RPMI7951 (cell line): ENCODE data around the gene MID1IP1. TPM values are rescaled to one million over a fixed set of nuclear protein-coding genes. Genes with fewer than 3 reads are reported as not detected.

ENCODE experiments used
- DNase-seq: peaks from one replicate; pipeline ENCODE4 v3.0.0-alpha.2; 2012; ENCODE audit warnings: low read depth
- total RNA-seq: library from RNA; depleted of rRNA; stranded (reverse); fragments of >200 nt; shearing (Covaris generic); gene quantifications from 2 replicates; pipeline ENCODE4 v1.2.3, GENCODE V29; 2014; rRNA removed

Gene MID1IP1, protein sequence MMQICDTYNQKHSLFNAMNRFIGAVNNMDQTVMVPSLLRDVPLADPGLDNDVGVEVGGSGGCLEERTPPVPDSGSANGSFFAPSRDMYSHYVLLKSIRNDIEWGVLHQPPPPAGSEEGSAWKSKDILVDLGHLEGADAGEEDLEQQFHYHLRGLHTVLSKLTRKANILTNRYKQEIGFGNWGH
- 58.4 and 64.1 TPM in 2 replicates for total RNA-seq

DNA sequence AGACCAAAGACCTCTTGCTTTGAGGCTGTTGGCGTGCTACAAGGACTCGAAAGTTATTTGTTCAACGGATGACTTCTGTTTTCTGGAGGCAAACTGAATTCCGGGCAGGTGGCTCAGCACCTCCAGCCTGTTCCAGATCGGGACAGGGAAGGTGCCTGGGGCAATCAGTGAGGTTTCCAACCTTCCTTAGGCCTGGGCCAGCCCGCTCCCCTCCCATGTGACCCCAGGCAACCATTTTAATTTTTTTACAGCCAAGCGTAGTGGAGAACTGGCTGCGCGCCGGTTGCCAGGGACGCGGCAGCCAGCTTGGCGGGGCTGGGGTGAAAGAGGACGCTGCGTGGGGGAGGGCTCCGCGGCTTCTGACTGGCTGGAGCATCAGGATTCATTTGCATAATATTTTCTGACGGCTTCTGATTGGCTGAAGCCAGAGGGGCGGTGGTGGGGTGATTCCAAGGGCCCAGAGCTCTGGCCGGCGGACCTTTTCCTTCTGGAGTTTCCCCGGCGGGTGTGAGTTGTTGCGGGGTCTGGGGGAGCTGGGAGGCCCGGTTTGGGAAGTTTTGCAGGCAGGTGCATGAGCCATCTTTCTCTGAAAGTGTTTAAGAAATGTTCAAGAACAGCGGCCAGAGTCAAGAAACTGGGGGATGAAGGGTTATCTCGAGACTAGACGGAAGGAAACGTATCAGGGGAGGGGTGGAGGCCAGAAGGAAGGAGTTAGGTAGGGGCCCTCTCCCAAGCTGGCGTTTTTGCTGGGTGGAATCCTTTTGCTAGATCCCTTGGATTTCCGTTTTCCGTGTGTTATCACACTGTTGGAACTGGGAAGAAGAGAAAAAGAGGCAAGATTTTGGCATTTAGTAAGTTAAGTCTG lies at the start of gene MID1IP1:
MID1IP1 (plus strand) TSS at position 479 of the 865 bp plus-strand sequence. CDS start 3,488 bp downstream, outside the sequence.
- DNase-seq: peak; percentile 95

DNA sequence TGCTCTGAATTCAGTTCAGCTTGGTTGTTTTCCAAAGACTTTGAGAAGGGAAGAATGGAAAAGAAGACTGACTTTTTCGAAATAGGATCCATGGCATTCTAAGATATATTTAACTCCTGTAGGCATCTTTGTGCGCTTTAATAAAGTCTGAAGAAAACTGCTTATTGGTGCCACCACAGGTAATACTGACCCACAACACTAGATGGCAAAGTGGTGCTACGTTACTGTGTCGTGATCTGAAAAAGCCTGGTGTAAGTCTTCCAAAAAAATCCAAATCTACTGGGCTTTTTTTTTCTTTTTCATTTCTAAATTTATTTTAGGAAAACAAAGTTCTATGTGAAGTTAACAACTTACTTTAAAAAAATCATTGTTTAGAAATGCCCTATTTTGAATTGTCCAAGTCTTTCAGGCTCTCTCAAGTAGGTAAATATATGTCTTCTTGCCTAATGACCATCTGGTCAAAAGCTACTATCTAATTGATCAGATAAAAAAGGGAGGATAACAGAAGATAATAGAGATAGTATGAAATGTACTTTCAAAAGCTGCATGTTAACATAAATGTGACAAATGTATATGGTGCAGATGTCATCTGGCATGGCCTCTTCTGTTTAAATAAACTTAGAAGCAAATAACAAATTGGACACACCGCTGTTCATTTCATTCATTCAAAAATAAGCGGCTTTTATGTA lies 47.0 kb upstream of the MID1IP1 start:
- peak; percentile 59 for DNase-seq

DNA sequence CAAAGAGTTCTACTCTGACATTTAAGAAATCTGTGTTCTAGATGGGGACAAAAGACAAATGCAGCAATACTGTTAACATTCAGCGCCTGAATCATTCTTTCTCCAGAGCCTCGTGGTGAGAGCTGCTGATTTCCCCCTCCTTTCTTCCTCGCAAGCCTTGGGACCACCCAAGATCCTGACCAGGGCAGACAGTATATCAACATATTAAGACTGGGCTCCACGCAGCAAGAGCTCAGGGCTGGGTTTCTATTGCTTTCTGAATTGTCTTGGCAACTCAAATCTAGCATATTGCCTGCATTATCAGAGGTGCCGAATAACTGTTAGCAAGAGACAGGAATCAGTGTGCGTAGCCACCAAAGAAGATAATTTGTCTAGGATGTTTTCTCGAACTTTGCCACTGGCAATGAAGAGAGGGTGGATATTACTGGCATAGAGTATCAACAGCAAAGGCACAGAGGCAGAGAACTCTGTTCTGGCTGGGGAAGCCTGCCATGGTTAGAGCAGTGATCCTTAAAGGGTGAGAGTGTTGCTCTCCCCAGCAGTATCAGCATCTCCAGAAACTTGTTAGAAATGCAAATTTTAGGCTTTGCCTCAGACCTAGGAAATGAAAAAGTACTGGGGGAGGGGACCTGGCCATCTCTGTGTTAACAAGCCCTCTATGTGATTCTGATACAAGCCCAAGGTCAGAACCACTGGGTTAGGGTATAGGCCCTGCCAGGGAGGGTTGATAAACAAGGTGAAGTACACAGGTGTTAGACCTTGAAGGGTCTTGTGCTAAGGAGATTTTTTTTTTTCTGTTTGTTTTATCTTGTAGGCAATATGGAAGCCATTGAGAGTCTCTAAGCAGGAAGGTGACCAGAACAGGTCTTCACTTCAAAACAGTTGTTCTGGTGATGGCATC lies 46.2 kb upstream of the MID1IP1 start:
- DNase-seq: no peak

DNA sequence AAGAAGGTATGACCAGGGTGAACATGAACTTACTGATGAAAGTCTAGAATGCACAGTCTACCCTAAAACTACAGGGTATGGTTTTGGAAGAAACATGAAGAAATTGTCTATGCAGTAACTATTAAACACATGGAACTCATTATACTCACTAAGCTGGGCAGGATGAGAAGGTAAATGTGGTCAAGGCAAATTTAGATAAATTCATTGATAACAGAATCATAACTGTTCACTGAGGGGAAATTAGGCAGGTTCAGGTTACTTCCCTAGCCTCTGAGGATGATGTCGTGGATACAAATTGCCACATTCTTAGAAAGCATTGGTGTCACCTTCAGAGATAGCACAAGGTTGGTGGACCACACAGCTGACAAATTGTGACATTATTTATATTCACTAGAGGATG lies 40.4 kb upstream of the MID1IP1 start:
- peak; percentile 31 for DNase-seq

DNA sequence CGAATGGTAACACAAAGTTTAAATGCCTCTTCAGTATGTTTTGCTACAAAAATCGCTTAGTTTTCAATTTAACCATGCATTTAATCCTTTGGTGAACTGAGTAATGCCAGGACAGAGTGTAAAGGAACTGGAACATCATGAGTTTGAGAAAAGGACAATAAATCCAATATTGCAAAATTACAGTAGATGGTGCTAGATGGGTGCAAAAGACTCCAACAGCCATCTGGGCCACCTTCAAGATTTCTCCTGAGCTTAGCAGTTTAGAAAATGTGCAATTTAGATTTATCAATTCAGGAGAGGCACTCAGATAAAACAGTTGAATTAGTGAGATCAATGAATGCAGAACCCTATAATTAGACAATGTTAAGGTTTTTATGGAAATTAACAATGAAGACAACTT lies 33.2 kb upstream of the MID1IP1 start:
- DNase-seq: peak; percentile 39

DNA sequence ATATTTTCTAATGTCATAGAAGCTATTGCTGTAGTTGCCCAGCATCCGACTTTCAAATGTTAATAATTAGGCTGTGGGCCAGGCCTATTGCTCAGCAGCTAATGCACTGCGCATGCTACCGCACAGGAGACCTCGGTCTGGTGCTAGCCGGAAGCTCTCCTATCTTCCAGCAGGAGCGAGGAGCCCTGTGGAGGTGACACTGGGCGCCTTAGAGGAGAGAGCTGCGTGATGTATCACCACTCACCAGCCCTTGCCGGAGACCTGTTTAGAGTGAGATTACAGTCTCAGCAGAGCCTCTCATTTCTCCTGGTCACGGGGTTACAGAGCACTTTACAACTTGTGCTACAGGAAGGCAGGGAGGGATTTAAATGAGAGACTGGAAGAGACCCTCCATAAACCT lies 31.1 kb upstream of the MID1IP1 start:
- DNase-seq: no peak

DNA sequence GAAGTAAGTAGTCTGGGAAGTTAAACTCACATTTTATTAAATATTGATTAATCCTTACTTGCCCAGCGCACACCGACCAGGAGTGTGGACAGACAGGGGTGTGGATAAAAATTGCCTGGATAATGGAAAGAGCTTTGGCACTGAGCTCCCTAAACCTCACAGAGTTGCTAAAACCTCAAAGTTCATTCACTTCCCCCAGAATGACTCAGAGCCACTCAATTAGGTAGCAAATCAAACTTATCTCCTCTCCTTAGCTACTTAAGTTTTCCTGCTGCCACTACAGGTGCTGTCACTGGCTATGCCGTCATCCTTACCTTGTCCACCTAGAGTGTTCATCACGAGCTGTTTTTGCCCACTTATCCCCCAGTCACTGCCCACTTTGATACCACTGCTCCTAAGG lies 27.0 kb upstream of the MID1IP1 start:
- DNase-seq: peak; percentile 23

DNA sequence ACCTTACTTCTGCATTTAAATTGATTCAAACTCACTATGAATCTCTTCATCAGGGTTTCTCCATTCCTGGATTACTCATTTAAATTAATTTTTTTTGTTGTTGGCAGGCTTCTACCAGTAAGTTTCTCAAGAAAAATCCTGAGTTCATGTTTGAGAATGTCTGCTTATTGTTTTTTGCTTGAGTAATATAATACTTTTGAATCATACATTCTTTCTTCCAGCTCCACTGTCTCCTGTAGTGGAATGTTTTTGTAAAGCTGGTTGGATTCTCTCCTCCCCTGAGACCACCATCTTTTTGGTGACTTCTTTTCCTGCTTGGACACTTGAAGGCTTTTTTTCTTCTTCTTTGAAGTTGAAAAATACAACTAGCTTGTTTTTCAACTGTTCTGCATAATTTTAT lies 4.3 kb upstream of the MID1IP1 start:
- DNase-seq: no peak

DNA sequence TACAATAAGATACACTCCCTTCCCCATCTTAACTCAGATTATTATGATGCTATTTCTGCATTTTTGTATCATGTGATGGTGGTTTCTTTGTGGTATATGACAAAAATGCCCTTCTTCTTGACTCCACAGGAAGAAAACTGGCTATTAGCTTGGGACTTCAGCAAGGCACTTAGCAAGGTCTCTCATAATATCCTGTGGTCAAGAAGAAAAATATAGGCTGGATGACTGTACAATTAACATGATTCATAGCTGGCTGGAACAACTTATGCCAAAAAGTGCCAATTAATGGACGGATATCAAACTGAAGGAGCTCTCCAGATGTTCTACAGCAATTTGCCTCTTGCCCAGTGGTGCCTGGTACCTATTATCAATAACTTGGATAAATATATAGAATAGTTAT lies 2.3 kb upstream of the MID1IP1 start:
- DNase-seq: peak; percentile 83

DNA sequence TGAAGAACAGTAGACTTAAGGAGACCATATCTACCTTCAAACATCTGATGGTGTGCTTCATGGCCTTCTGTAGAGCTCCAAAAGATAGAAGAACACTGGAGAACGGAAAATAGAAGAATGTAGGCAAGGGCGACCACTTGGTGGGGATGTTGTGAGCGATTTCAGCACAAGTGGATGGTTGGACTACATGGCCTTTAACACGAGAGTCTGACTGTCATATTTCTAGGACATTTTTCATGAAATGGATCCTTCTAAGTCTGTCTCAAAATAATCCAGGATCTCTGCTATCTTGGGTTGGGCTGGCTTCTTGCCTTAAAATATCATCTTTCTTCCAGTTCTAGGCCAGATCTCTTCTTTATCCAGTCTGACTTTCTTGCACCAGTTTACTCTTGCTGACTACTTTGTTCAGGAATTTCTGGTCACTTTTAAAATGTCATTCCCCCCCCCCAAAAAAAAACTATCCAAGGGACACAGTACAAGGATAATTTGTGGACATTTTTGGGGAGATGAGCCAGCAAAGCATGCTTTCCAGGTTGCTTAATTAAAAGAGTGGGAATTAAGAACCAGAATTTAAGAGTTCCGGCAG lies 1.2 kb upstream of the MID1IP1 start:
- DNase-seq: peak; percentile 26

DNA sequence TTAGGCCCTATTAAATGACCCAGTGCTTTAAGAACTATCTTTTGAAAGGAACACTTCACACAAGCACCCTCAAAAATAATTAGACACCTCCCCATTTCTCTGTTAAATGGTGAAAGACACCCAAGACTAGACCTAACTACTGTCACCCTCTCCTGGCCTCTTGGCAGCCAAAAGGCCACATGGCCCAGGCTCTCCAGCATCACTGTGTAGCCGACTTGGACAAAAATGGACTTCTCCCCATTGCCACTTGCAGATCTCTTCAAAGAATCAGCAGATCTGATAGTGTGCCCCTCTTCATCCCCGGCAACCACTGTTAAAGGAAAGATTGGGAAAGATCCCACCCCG lies 2.0 kb downstream of the MID1IP1 start:
- DNase-seq: no peak

DNA sequence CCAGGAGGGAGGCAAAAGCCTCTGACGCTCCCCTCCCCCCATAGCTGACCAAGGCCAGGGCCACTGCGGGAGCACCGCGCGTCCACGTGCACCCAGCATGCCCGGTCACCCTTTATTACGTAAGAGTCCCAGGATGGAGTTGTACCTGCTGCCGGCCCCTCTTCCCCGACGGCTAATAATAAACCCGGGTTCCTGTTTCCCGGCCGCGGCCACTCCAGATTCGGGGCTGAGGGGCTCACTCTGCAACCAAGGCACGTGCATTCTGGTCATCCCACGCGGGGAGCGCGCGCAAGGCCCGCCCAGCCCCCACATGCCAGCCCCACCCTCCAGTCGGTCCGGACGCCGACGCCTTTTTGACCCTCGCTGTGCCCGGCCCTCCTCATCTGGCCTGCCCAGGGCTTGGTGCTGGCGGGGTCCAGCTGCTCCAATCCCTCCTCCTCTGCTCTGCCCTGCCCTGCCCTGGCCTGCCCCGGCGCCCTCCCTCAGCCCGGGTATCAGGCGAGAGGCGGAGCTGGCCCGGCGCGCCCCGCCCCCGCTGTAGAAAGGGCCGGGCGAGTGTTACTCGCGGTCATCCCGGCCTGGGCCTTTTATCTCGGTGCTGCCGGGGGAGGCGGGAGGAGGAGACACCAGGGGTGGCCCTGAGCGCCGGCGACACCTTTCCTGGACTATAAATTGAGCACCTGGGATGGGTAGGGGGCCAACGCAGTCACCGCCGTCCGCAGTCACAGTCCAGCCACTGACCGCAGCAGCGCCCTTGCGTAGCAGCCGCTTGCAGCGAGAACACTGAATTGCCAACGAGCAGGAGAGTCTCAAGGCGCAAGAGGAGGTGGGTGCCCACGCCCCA lies 2.6 kb downstream of the MID1IP1 start:
- DNase-seq: peak; percentile 92

DNA sequence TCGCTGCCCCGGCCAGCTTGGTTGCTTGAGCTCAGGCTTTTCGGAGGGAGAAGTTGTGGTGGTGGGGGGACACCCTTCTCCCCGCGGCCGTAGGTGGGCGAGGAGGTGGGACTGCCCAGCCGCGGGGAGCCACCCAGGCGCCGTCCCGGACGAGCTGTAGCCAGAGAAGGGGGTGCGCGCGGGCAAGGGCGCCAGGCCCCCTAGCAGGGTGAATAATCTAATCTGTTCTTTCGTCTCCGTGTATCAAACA lies 3.1 kb downstream of the MID1IP1 start:
- DNase-seq: no peak

DNA sequence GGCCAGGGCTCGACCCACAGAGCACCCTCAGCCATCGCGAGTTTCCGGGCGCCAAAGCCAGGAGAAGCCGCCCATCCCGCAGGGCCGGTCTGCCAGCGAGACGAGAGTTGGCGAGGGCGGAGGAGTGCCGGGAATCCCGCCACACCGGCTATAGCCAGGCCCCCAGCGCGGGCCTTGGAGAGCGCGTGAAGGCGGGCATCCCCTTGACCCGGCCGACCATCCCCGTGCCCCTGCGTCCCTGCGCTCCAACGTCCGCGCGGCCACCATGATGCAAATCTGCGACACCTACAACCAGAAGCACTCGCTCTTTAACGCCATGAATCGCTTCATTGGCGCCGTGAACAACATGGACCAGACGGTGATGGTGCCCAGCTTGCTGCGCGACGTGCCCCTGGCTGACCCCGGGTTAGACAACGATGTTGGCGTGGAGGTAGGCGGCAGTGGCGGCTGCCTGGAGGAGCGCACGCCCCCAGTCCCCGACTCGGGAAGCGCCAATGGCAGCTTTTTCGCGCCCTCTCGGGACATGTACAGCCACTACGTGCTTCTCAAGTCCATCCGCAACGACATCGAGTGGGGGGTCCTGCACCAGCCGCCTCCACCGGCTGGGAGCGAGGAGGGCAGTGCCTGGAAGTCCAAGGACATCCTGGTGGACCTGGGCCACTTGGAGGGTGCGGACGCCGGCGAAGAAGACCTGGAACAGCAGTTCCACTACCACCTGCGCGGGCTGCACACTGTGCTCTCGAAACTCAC lies 3.6 kb downstream of the MID1IP1 start:
- DNase-seq: peak; percentile 49

DNA sequence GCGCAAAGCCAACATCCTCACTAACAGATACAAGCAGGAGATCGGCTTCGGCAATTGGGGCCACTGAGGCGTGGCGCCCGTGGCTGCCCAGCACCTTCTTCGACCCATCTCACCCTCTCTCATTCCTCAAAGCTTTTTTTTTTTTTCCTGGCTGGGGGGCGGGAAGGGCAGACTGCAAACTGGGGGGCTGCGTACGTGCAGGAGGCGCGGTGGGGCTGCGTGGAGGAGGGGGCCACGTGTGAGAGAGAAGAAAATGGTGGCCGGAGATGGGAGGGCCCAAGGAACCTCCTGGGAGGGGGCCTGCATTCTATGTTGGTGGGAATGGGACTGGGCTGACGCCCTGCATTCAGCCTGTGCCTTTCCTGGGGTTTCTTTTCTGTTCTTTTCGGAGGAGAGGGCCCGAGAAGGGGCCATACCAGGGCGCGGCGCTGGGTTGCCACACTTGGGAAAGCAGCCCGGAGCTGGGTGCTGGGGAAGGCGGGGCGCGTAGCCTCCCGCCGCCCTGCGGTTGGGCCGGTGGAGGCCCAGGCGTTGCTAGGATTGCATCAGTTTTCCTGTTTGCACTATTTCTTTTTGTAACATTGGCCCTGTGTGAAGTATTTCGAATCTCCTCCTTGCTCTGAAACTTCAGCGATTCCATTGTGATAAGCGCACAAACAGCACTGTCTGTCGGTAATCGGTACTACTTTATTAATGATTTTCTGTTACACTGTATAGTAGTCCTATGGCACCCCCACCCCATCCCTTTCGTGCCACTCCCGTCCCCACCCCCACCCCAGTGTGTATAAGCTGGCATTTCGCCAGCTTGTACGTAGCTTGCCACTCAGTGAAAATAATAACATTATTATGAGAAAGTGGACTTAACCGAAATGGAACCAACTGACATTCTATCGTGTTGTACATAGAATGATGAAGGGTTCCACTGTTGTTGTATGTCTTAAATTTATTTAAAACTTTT lies 4.5 kb downstream of the MID1IP1 start:
- peak; percentile 85 for DNase-seq

DNA sequence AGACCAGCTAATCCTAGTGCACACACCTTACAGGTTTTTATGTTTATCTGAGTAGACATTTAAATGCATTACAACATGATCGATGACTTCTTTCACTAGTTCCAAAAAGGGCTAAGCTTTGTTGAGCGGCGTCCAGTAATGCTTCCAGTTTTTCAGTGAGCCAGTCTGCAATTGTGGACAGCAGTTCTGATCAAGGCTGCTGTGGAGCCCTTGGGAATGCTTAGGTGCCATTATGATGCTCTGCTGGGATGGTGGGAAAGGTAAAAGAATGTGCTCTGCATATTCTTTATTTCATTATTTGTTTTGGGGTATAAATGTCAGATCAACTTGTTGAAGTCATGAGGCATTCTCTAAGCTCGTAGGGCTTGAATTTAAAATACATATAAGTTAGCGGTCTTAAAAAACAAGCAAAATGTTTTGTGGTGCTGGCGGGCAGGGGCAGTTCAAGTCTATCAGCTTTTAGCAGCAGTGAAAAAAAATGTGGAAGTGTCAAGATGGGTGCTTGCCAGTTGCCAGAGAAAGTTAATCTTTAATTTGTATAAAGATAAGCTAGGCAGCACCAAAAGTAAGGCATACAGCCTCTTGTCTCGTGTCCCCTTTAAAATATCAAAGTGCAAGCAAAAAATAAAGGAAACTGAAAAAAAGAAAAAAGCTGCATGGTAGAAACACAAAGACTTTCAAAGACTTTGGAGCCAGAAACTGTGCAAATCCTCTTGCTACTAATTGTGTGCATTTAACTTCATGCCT lies 5.8 kb downstream of the MID1IP1 start:
- DNase-seq: no peak

DNA sequence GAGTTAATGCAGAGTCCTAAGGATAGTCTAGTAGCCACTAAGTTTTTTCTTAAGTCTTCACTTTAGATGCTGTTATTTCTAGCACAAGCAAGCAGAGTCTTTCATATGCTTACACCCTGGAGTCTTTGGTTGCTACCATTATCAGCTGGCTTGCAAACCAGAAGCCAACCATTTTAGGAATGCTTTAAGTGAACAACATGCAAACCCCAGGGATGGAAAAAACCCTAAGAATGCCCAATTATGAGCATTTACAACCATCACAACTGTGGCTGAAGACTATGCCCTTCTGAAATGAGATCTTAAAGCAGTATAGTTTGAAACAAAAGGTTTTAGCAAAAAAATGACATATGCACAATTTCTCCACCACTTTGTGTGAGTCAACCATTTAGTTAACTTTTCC lies 6.6 kb downstream of the MID1IP1 start:
- DNase-seq: peak; percentile 35
